Activated CD8-positive, alpha-beta memory T cell treated with anti-CD3 and anti-CD28 coated beads, Interleukin-2, amount 50 U/mL, for 24 hours (primary cell): Measurements from ENCODE around the gene HMCN2.
A peak's percentile ranks its signal among the peaks of the same experiment; 100 is the strongest.
"Not testable (repeated sequence)": the region's sequence is repeated elsewhere in the genome, so short reads cannot be mapped to it uniquely, and the experiment has no call there.

Experiments
- DNase-seq: peaks from one replicate; pipeline ENCODE4 v3.0.0-alpha.2; 2020; ENCODE audit errors: extremely low read depth

The HMCN2 gene

GRCh38 chr9:130240410-130241197, 25.0 kb upstream of the HMCN2 start:
- no peak for DNase-seq

GRCh38 chr9:130241198-130241535, 24.4 kb upstream of the HMCN2 start:
- no peak for DNase-seq

DNA sequence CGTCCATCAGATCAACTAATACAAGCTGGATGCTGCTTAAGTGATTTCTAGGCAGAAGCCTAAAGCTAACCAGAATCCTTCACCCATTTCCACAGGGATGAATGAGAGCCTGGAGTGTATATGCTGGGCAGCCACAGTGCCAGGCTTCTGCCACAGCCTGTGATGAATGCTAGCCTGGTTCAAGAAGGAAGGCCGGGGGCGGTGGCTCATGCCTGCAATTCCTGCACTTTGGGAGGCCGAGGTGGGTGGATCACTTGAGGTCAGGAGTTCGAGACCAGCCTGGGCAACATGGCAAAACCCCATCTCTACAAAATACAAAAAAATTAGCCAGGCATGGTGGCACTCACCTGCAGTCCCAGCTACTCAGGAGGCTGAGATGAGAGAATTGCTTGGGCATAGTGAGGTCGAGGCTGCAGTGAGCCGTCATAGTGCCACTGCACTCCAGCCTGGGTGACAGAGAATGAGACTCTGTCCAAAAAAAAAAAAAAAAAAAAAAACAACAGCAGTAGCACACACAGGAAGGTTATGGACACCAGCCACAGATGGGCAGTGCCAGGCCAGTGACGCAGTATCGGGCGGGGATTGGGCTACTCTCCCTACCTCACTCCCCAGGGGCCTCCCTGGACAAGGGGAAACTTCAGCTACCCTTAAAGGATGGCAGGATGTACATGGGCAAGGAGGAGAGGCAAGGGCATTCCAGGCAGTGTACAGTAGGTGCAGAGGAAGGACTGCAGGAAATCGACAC, 23.1 kb upstream of the HMCN2 start:
- DNase-seq = no peak

- peak; percentile 63 for DNase-seq
Measured at GRCh38 chr9:130243015-130243881, 22.3 kb upstream of the HMCN2 start.

GRCh38 chr9:130243882-130244170, 21.7 kb upstream of the HMCN2 start:
- no peak for DNase-seq

DNA sequence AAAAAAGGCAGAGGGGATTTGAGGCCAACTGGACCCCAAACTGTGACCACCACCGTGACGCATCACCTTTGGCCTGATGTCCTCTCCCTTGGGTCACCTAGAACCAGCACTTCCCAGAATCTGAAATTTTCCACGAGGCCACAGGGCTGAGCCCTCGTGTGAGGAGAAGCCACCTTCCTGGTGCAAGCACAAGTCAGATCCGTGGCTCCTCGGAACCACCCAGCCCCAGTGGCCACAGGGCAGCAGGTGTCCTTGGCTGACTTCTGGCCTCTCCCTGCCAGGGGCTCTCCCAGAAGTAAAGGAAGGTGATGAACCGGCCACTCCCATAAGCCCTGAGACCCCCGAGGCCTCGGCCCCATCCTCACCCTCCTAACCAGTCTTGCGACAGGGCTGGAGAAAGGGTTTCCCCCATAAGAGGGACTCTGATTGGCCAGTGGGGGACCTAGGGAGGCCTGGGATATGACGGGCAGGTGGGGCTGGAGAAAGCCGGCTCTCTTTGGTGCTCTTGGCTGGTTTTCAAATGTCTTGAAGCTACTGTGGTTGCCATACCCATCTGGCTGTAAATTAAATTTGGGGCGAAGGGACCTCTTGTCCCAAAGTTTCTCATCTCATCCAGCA, 20.9 kb upstream of the HMCN2 start:
- no peak for DNase-seq

GRCh38 chr9:130245474-130245873, 20.1 kb upstream of the HMCN2 start:
- DNase-seq = no peak

DNA sequence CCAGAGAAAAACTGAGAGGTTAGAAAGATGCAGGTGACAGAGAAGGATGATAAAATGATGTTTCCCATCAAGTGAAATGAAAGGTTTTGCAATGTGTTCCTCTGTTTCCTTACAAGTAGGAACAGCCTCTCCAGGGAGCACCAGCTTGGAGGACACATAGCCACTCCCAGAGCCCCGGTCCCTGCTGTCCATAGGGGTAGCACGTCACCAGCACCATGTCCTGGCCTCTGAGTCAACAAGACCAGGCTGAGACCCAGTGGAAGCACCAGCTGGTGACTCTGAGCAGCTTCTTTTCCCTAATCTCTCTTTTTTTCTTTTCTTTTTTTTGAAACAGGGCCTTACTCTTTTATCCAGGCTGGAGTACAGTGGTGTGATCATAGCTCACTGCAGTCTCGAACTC, 19.4 kb upstream of the HMCN2 start:
- DNase-seq = no peak

DNA sequence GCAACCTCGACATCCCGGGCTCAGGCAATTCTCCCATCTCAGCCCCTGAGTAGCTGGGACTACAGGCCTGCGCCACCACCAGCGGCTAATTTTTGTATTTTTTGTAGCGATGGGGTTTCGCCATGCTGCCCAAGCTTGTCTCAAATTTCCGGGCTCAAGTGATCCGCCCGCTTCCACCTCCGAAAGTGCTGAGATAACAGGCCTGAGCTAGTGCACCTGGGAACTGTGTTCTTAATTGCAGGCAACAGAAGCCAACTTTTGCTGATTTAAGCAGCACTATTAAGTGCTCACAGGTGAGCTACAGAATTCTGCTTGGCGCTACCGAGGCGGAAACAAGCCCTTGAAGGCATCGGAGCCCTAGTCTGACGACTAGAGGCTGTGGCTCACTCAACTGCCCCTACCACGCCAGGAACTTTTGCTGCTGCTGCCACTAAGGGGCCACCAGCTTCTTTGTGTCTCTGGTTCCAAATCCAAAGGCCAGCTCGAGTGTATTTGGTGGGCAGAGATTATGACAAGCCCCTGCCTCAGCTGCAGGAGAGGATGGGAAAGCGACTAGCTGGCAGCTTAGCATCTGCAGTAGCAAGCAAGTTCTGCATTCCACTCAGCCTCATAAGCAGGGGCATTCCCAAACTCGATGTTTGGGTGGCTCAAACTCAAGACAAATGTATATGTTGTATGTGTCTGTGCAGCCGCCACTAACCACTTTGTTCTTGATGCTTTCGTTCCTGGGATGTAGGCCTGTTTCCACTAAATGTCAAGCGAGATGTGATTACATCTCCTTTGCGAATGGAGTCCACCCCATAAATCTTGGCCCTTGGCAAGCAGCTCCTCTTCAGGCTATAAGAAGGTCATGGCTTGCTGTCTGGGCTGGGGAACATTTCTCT, 10.6 kb upstream of the HMCN2 start:
- DNase-seq = no peak

DNA sequence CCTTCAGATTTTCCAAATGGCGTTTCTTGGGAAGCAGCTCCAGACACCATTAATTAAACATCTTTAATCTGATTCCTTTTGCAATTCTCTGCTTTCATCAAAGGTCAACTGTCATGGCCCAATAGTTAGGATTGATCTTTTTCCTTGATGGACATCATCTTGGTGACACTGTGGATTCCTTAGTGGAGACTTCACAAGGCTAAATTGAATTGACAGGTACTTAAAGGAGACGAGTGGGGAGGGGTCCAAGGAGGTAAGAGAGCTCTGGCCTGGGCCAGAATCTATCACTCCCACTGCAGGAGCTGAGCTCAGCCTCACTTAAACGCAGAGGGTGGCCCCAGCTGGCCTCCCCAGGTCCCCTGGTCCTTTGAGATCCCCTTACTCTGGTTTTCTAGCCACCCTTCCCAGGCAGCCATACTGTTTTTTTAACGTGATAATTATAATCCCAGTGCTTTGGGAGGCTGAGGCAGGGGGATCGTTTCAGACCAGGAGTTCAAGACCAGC, 9.9 kb upstream of the HMCN2 start:
- no peak for DNase-seq

- DNase-seq = no peak
Measured at GRCh38 chr9:130256644-130257043, 8.9 kb upstream of the HMCN2 start.

GRCh38 chr9:130258137-130258536, 7.4 kb upstream of the HMCN2 start:
- not testable (repeated sequence) for DNase-seq

DNA sequence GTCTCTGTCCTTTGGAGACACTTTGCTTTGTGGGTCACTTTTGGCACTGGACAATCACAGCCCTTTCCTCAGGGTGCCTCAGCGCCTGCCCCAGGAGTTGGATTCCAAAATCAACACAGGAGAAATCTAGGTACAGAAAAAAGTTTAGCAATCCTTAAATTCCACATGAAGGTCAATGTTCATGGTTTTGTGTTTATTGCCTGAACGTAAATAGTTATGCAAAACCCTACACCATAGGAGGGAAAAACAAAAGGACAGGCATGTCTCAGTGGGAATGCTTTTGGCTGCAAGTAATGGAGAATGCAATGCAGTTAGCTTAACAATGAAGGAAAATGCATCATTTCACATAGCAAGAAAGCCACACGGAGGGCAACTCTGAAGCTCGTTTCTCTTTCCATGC, 6.5 kb upstream of the HMCN2 start:
- DNase-seq = no peak

DNA sequence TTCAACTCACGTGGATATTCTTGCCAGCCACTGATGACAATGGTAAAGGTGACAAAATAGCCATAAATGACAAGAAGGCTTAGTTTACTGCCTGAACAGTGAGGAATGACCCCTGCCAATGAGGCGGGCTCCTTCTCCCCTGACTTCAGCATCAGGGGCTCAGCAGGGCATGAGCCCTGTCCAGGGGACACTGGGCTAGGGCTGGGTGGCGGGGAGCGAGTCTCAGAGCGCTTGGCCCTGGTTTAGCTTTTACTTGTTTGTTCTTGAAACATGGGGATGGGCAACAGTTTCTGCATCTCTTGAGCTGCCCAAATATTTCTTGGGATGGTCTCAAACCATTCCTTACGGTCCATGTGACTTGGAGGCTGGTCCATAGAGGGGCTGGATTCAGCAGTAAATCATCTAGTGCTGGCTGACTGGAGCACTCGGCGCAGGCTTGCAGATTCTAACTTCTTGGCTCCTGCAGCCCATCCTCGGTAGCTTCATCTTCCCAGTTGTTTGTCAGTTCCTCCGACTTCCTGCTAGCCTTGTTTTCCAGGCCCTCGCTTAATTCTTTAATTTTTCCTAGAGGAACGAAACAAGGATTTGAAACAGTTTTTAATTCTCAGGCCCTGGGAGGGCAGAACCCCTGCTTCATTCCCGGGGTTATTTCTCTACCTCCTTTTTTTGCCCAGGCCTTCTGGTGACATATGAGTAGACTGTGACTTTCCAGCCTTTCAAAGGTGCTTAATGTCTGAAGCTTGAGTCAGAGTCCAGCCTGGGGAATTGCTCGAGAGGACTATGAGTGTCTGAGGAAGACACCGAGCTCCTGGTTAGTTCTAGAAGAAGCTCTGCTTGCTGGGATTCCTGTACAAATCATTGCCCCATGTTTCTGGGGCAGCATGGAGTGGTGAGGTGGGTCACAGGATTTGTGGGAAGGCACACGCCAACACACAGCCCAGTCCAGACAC, 4.5 kb upstream of the HMCN2 start:
- no peak for DNase-seq

GRCh38 chr9:130262061-130262745, 3.4 kb upstream of the HMCN2 start:
- DNase-seq = no peak

GRCh38 chr9:130262771-130263170, 2.8 kb upstream of the HMCN2 start:
- no peak for DNase-seq

- no peak for DNase-seq
Measured at GRCh38 chr9:130263601-130264413, 1.8 kb upstream of the HMCN2 start.
